ENCODE measurements around the gene TEX44. TPM values are rescaled to one million over a fixed set of nuclear protein-coding genes. Genes with fewer than 3 reads are reported as not detected.

The TEX44 gene
- total RNA-seq, 1 donor from 2014 or later: not detected

DNA sequence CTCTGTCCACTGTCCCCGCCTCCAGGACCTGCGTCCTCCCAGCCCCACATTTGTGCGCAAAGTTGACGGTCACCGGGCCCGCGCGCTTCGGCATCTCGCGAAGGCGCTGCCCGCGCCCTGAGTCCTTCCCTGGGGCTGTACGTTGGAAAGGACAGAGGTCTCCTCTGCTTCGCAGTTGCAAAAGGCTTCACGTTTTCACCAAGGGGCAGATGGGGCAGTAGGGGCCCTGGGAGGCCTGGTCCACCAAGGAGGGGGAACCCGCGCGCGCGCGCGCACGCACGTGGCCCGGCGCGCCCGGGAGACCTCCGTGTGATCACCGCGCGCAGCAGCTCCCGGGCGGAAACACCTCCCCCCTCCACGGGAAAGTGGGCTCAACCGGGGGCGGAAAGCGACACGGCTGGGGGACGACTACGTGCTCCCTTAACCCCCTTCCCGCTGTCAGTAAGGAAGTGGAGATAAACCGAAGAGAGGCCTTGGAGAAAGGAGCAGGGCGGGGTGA, 21.9 kb downstream of the TEX44 start:
- no peaks in the 10 kb centered on the region for H3K36me3 Mint-ChIP-seq (ENCODE audit: low read depth)
- H3K4me1 Mint-ChIP-seq (ENCODE audit: low read depth): peaks cover 48% of the 10 kb centered on the region
- H3K27ac Mint-ChIP-seq: peak overlapping the region; percentile 92
- H3K4me3 Mint-ChIP-seq (ENCODE audit: low read depth): peak overlapping the region; percentile 74
- DNase-seq (ENCODE audit: low spot score): no peak
- no peaks in the 10 kb centered on the region for H3K27me3 Mint-ChIP-seq (ENCODE audit: low read depth)
- H3K9me3 Mint-ChIP-seq: no peaks in the 10 kb centered on the region
- intact Hi-C loops (cut with micrococcal nuclease): loop anchor here (10.0 kb wide), 1 partner anchor 560 kb away; the partner anchor contains the start of gene PSMD1

DNA sequence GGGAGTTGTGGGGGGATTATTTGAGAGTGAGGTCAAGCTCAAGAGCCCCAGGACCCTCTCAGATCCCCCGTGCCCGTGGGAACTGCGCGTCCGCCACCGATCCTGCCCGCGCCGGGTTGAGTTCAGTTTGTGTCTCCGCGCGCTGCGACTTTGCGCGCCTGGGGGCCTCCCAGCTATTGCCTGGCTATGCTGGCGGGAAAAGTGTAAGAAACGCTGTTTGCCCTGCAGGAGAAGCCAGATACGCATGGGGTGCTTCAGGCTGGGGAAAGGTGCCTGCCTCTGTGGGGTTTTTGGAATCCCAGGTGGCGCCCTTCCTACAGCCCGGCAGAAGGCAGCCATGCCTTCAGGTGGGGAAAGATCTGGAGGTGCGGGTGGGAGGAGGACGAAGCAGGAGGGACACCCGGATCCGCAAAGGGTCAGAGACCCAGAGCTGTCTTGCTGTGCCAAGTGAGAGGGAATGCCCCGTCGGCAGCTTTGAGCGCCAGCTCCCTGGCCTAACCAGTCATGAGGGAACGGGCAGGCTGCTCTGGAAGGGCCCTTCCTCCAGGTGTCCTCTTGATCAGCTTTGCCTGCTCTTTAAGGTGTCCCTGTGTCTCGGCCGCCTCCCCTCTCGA, 22.5 kb downstream of the TEX44 start:
- intact Hi-C loops (cut with micrococcal nuclease): loop anchor here (10.0 kb wide), 1 partner anchor 560 kb away; the partner anchor contains the start of gene PSMD1
- H3K9me3 Mint-ChIP-seq: no peaks in the 10 kb centered on the region
- no peaks in the 10 kb centered on the region for H3K27me3 Mint-ChIP-seq (ENCODE audit: low read depth)
- H3K4me1 Mint-ChIP-seq (ENCODE audit: low read depth): peaks cover 50% of the 10 kb centered on the region
- H3K27ac Mint-ChIP-seq: peak overlapping the region; percentile 92
- no peaks in the 10 kb centered on the region for H3K36me3 Mint-ChIP-seq (ENCODE audit: low read depth)
- H3K4me3 Mint-ChIP-seq (ENCODE audit: low read depth): peak overlapping the region; percentile 74
- DNase-seq (ENCODE audit: low spot score): no peak

DNA sequence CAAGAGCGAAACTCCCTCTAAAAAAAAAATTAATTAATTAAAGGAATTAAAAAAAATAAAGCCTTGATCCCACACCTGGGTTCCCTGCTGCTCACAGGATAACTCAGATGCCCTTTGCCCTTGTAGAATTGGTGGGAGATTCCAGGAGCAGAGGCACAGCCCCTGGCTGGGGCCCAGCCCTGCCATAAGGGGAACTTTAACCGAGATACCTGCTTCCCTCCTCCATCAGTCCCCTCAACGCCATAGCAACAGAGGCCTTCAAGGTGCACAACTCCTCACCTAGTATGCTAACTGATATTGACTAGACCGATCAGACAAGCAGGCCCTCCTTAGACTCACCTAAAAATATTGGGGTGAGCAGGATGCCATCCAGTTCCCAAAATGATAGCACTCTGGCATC, 23.6 kb downstream of the TEX44 start:
- no peak overlapping the region for H3K4me3 Mint-ChIP-seq (ENCODE audit: low read depth)
- intact Hi-C loops (cut with micrococcal nuclease): loop anchor here (10.0 kb wide), 1 partner anchor 561 kb away; the partner anchor contains the start of gene PSMD1
- H3K4me1 Mint-ChIP-seq (ENCODE audit: low read depth): peaks cover 51% of the 10 kb centered on the region
- peak overlapping the region; percentile 56 for H3K27ac Mint-ChIP-seq
- DNase-seq (ENCODE audit: low spot score): no peak
- H3K9me3 Mint-ChIP-seq: no peaks in the 10 kb centered on the region
- H3K27me3 Mint-ChIP-seq (ENCODE audit: low read depth): no peaks in the 10 kb centered on the region
- no peaks in the 10 kb centered on the region for H3K36me3 Mint-ChIP-seq (ENCODE audit: low read depth)

GRCh38 chr2:231617059-231617926, 24.6 kb downstream of the TEX44 start:
- H3K4me1 Mint-ChIP-seq (ENCODE audit: low read depth): peaks cover 47% of the 10 kb centered on the region
- intact Hi-C loops (cut with micrococcal nuclease): loop anchor here (10.0 kb wide), 1 partner anchor 562 kb away; the partner anchor contains the start of gene PSMD1
- no peak overlapping the region for H3K4me3 Mint-ChIP-seq (ENCODE audit: low read depth)
- H3K9me3 Mint-ChIP-seq: no peaks in the 10 kb centered on the region
- H3K27ac Mint-ChIP-seq: peak overlapping the region; percentile 62
- no peaks in the 10 kb centered on the region for H3K36me3 Mint-ChIP-seq (ENCODE audit: low read depth)
- DNase-seq (ENCODE audit: low spot score): no peak
- H3K27me3 Mint-ChIP-seq (ENCODE audit: low read depth): no peaks in the 10 kb centered on the region

- no peak for DNase-seq (ENCODE audit: low spot score)
- intact Hi-C loops (cut with micrococcal nuclease): no loop called here
- no peak overlapping the region for H3K4me3 Mint-ChIP-seq (ENCODE audit: low read depth)
- no peaks in the 10 kb centered on the region for H3K27me3 Mint-ChIP-seq (ENCODE audit: low read depth)
- H3K27ac Mint-ChIP-seq: peak overlapping the region; percentile 75
- no peaks in the 10 kb centered on the region for H3K36me3 Mint-ChIP-seq (ENCODE audit: low read depth)
- peaks cover 35% of the 10 kb centered on the region for H3K4me1 Mint-ChIP-seq (ENCODE audit: low read depth)
- H3K9me3 Mint-ChIP-seq: no peaks in the 10 kb centered on the region
These were observed 28.6 kb downstream of the TEX44 start for GRCh38 chr2:231621051-231621879.

GRCh38 chr2:231622963-231623362, 30.3 kb downstream of the TEX44 start:
- Mint-ChIP-seq H3K36me3 (ENCODE audit: low read depth) (no peaks in the 10 kb centered on the region), H3K27ac (no peak overlapping the region), H3K9me3 (no peaks in the 10 kb centered on the region), H3K4me3 (ENCODE audit: low read depth) (no peak overlapping the region), H3K27me3 (ENCODE audit: low read depth) (no peaks in the 10 kb centered on the region), H3K4me1 (ENCODE audit: low read depth) (peaks cover 29% of the 10 kb centered on the region)
- intact Hi-C loops (cut with micrococcal nuclease): no loop called here
- DNase-seq (ENCODE audit: low spot score): no peak

GRCh38 chr2:231626449-231626848, 33.8 kb downstream of the TEX44 start:
- no peak overlapping the region for H3K27ac Mint-ChIP-seq
- H3K4me1 Mint-ChIP-seq (ENCODE audit: low read depth): peaks cover 21% of the 10 kb centered on the region
- H3K4me3 Mint-ChIP-seq (ENCODE audit: low read depth): no peak overlapping the region
- intact Hi-C loops (cut with micrococcal nuclease): no loop called here
- no peaks in the 10 kb centered on the region for H3K36me3 Mint-ChIP-seq (ENCODE audit: low read depth)
- no peaks in the 10 kb centered on the region for H3K27me3 Mint-ChIP-seq (ENCODE audit: low read depth)
- H3K9me3 Mint-ChIP-seq: no peaks in the 10 kb centered on the region
- DNase-seq (ENCODE audit: low spot score): no peak

- no peaks in the 10 kb centered on the region for H3K27me3 Mint-ChIP-seq (ENCODE audit: low read depth)
- no peak for DNase-seq (ENCODE audit: low spot score)
- peak overlapping the region; percentile 87 for H3K27ac Mint-ChIP-seq
- intact Hi-C loops (cut with micrococcal nuclease): no loop called here
- H3K36me3 Mint-ChIP-seq (ENCODE audit: low read depth): no peaks in the 10 kb centered on the region
- H3K9me3 Mint-ChIP-seq: no peaks in the 10 kb centered on the region
- peaks cover 13% of the 10 kb centered on the region for H3K4me1 Mint-ChIP-seq (ENCODE audit: low read depth)
- peak overlapping the region; percentile 43 for H3K4me3 Mint-ChIP-seq (ENCODE audit: low read depth)
These were observed 34.9 kb downstream of the TEX44 start for GRCh38 chr2:231627384-231628120.

DNA sequence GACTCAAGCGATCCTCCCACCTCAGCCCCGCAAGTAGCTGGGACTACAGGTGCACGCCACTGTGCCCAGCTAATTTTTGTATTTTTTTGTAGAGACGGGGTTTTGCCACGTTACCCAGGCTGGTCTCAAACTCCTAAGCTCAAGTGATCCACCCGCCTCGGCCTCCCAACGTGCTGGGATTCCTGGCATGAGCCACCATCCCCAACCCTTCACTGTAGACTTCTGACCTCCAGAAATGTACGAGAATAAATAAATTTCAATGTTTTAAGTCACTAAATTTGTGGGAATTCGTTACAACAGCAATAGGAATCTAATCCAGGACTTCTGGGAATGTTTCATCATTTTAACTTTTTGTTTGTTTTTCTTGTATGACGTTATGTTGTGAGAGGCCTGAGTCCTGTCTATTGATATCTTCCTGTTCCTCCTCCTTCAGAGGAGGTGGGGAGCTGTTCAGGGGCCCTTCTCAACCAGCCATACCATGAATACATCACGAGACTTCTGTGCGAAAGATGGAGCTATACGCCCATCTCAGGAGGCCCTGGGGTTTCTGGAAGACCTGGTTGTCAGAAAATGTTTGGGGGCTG, 40.0 kb downstream of the TEX44 start:
- H3K4me3 Mint-ChIP-seq (ENCODE audit: low read depth): no peak overlapping the region
- no peaks in the 10 kb centered on the region for H3K27me3 Mint-ChIP-seq (ENCODE audit: low read depth)
- no peaks in the 10 kb centered on the region for H3K36me3 Mint-ChIP-seq (ENCODE audit: low read depth)
- no peak overlapping the region for H3K27ac Mint-ChIP-seq
- DNase-seq (ENCODE audit: low spot score): no peak
- no peaks in the 10 kb centered on the region for H3K9me3 Mint-ChIP-seq
- intact Hi-C loops (cut with micrococcal nuclease): no loop called here
- H3K4me1 Mint-ChIP-seq (ENCODE audit: low read depth): peaks cover 5% of the 10 kb centered on the region

DNA sequence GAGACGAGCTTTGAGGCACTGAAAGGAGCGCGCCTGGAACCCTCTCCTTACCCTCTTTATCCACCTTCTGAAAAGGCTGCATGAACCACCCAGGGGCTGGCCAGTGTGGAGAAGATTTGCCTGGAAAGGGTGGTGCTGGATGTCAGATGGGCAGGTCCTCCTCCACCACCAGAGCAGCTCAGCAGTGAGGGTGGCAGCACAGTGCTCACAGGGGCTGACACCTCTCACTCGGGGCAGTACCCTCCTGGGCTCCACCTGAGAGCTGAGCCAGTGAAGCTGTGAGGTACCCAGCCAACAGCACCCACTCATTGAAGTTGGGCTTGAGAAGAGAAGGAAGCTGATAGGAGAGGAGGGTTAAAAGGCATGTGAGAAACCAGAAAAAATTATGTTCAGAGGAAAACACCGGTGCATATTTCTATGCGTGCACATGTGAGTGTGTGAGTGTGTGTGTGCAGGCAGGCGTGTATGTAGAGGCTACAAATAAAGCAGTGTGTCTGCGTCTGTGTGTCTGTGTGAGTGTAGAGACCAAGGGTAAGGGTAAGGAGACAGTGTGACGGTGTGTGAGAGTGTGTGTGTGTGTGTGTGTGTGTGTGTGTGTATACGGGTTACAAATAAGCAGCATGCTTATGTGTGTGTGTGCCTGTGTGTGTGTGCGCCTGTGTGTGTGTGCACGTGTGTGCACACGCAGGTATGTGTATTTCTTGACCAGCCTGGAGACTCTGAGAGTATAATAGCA, 40.7 kb downstream of the TEX44 start:
- H3K9me3 Mint-ChIP-seq: no peaks in the 10 kb centered on the region
- H3K27me3 Mint-ChIP-seq (ENCODE audit: low read depth): no peaks in the 10 kb centered on the region
- no peak for DNase-seq (ENCODE audit: low spot score)
- no peak overlapping the region for H3K4me3 Mint-ChIP-seq (ENCODE audit: low read depth)
- H3K36me3 Mint-ChIP-seq (ENCODE audit: low read depth): no peaks in the 10 kb centered on the region
- H3K27ac Mint-ChIP-seq: no peak overlapping the region
- no peaks in the 10 kb centered on the region for H3K4me1 Mint-ChIP-seq (ENCODE audit: low read depth)
- intact Hi-C loops (cut with micrococcal nuclease): no loop called here

GRCh38 chr2:231634412-231634811, 41.7 kb downstream of the TEX44 start:
- H3K4me3 Mint-ChIP-seq (ENCODE audit: low read depth): no peak overlapping the region
- H3K9me3 Mint-ChIP-seq: no peaks in the 10 kb centered on the region
- no peaks in the 10 kb centered on the region for H3K4me1 Mint-ChIP-seq (ENCODE audit: low read depth)
- no peaks in the 10 kb centered on the region for H3K27me3 Mint-ChIP-seq (ENCODE audit: low read depth)
- H3K27ac Mint-ChIP-seq: no peak overlapping the region
- H3K36me3 Mint-ChIP-seq (ENCODE audit: low read depth): no peaks in the 10 kb centered on the region
- DNase-seq (ENCODE audit: low spot score): no peak
- intact Hi-C loops (cut with micrococcal nuclease): no loop called here

Data from activated T-helper 2 cell treated with anti-CD3 and anti-CD28 coated beads, Interferon-gamma antibody, Interleukin-2, Interleukin-4, amounts not matched to agents 10 μg/mL and 5 μg/mL and 100 μg/mL, durations not matched to agents 14 hours and 24 hours and 36 hours (primary cell).